ENCODE data around the gene HOOK1.

HOOK1 gene

GRCh38 chr1:59871746-59872145 lies 57.0 kb downstream of the HOOK1 start:
- no peaks in the 10 kb centered on the region for H3K9me3 ChIP-seq (ENCODE audit: severe bottlenecking)
- H3K4me1 ChIP-seq (ENCODE audit: insufficient read depth, poor library complexity, severe bottlenecking): no peaks in the 10 kb centered on the region
- H3K27me3 ChIP-seq (ENCODE audit: insufficient read depth, poor library complexity, severe bottlenecking): no peaks in the 10 kb centered on the region
- H3K4me3 ChIP-seq (ENCODE audit: severe bottlenecking): no peak overlapping the region
- H3K36me3 ChIP-seq (ENCODE audit: low read depth): peaks cover 47% of the 10 kb centered on the region
- TF ChIP-seq CTCF (IDR thresholded peaks at IDR 0.05; ENCODE audit: poor library complexity, severe bottlenecking): no peak
- no peak overlapping the region for H3K27ac ChIP-seq (ENCODE audit: poor library complexity, severe bottlenecking)
- no peak for DNase-seq (ENCODE audit: low spot score)
- no peak for ATAC-seq (ENCODE audit: low read depth)

GRCh38 chr1:59877108-59877682 lies 62.4 kb downstream of the HOOK1 start:
- peaks cover 18% of the 10 kb centered on the region for H3K36me3 ChIP-seq (ENCODE audit: low read depth)
- DNase-seq (ENCODE audit: low spot score): no peak
- no peak for ATAC-seq (ENCODE audit: low read depth)
- no peaks in the 10 kb centered on the region for H3K4me1 ChIP-seq (ENCODE audit: insufficient read depth, poor library complexity, severe bottlenecking)
- no peak for TF ChIP-seq CTCF (IDR thresholded peaks at IDR 0.05; ENCODE audit: poor library complexity, severe bottlenecking)
- no peaks in the 10 kb centered on the region for H3K9me3 ChIP-seq (ENCODE audit: severe bottlenecking)
- H3K27ac ChIP-seq (ENCODE audit: poor library complexity, severe bottlenecking): no peak overlapping the region
- no peak overlapping the region for H3K4me3 ChIP-seq (ENCODE audit: severe bottlenecking)
- H3K27me3 ChIP-seq (ENCODE audit: insufficient read depth, poor library complexity, severe bottlenecking): no peaks in the 10 kb centered on the region

- ATAC-seq (ENCODE audit: low read depth) (no peak), DNase-seq (ENCODE audit: low spot score) (no peak)
- no peaks in the 10 kb centered on the region for H3K27me3 ChIP-seq (ENCODE audit: insufficient read depth, poor library complexity, severe bottlenecking)
- no peak for TF ChIP-seq CTCF (IDR thresholded peaks at IDR 0.05; ENCODE audit: poor library complexity, severe bottlenecking)
- H3K9me3 ChIP-seq (ENCODE audit: severe bottlenecking): no peaks in the 10 kb centered on the region
- no peaks in the 10 kb centered on the region for H3K4me1 ChIP-seq (ENCODE audit: insufficient read depth, poor library complexity, severe bottlenecking)
- H3K27ac ChIP-seq (ENCODE audit: poor library complexity, severe bottlenecking): no peak overlapping the region
- H3K36me3 ChIP-seq (ENCODE audit: low read depth): peaks cover 9% of the 10 kb centered on the region
- H3K4me3 ChIP-seq (ENCODE audit: severe bottlenecking): no peak overlapping the region
Measured at GRCh38 chr1:59878370-59878769, 63.6 kb downstream of the HOOK1 start.

GRCh38 chr1:59879574-59879973 lies 64.8 kb downstream of the HOOK1 start:
- Histone ChIP-seq H3K4me1 (ENCODE audit: insufficient read depth, poor library complexity, severe bottlenecking) (no peaks in the 10 kb centered on the region), H3K27me3 (ENCODE audit: insufficient read depth, poor library complexity, severe bottlenecking) (peaks cover 3% of the 10 kb centered on the region), H3K4me3 (ENCODE audit: severe bottlenecking) (no peak overlapping the region), H3K9me3 (ENCODE audit: severe bottlenecking) (no peaks in the 10 kb centered on the region), H3K36me3 (ENCODE audit: low read depth) (peaks cover 9% of the 10 kb centered on the region; the same call in 1 of the 2 replicates), H3K27ac (ENCODE audit: poor library complexity, severe bottlenecking) (no peak overlapping the region)
- peak; percentile 55 for TF ChIP-seq CTCF (IDR thresholded peaks at IDR 0.05; ENCODE audit: poor library complexity, severe bottlenecking)
- DNase-seq (ENCODE audit: low spot score) (no peak), ATAC-seq (ENCODE audit: low read depth) (peak; percentile 76)

- Histone ChIP-seq H3K36me3 (ENCODE audit: low read depth) (peaks cover 7% of the 10 kb centered on the region; the same call in 1 of the 2 replicates), H3K27me3 (ENCODE audit: insufficient read depth, poor library complexity, severe bottlenecking) (peaks cover 3% of the 10 kb centered on the region), H3K4me3 (ENCODE audit: severe bottlenecking) (no peak overlapping the region), H3K27ac (ENCODE audit: poor library complexity, severe bottlenecking) (no peak overlapping the region), H3K4me1 (ENCODE audit: insufficient read depth, poor library complexity, severe bottlenecking) (no peaks in the 10 kb centered on the region), H3K9me3 (ENCODE audit: severe bottlenecking) (no peaks in the 10 kb centered on the region)
- ATAC-seq (ENCODE audit: low read depth) (no peak), DNase-seq (ENCODE audit: low spot score) (no peak)
- TF ChIP-seq CTCF (IDR thresholded peaks at IDR 0.05; ENCODE audit: poor library complexity, severe bottlenecking): no peak
Measured at GRCh38 chr1:59879996-59880505, 65.3 kb downstream of the HOOK1 start.
